Endothelial cell of umbilical vein (primary cell): ENCODE measurements around the gene CARD11. TPM values are rescaled to one million over a fixed set of nuclear protein-coding genes. Genes with fewer than 3 reads are reported as not detected.

Experiments used
- BruUV-seq: library from RNA; stranded (reverse); fragments of 400-500 nt; replicated peaks from 2 replicates; lab custom pipeline; 2021; lab: Mats Ljungman, UMichigan
- CTCF ChIA-PET: fragments of 300-600, 350-600 bp; sonication (Branson Sonifier 250); formaldehyde crosslinking; loops from one replicate; lab custom pipeline; 2021; ENCODE audit warnings: antibody characterized with exemption, inconsistent platforms; lab: Charles Lee
- POLR2A ChIA-PET: fragments of 300-600, 350-600 bp; sonication (Branson Sonifier 250); formaldehyde crosslinking; loops from one replicate; lab custom pipeline; 2021; ENCODE audit warnings: antibody characterized with exemption, inconsistent platforms; lab: Charles Lee
- DNase-seq: peaks from one replicate; pipeline ENCODE4 v3.0.0-alpha.2; 2011; ENCODE audit warnings: low read depth, low spot score
- FAIRE-seq: peaks from 2 replicates; lab custom pipeline; 2011; peaks lifted over from hg19 to GRCh38; lab: Jason Lieb, UNC
- H2AFZ ChIP-seq: 2 replicates; pipeline ENCODE4 v1.6.0; 2012; ENCODE audit warnings: low read depth, low read length, control low read depth, inconsistent platforms
- H3K27ac ChIP-seq: 2 replicates; pipeline ENCODE4 v1.5.1; 2011; ENCODE audit warnings: low read depth, mild to moderate bottlenecking, control low read depth, low read length, moderate library complexity; ENCODE audit not compliant: insufficient read depth
- H3K27me3 ChIP-seq, 2 experiments: 2 replicates each; pipeline versions ENCODE4 v1.6.0 to v1.6.1; 2011; ENCODE audit warnings: low read length in 2 of 2, mixed read lengths in 1 of 2; ENCODE audit not compliant: control insufficient read depth in 2 of 2, insufficient read depth in 2 of 2
- H3K36me3 ChIP-seq, 2 experiments: 2 replicates in 1 of 2; 3 replicates in 1 of 2; pipeline ENCODE4 v1.5.1; 2011; ENCODE audit warnings: low read length in 2 of 2, mild to moderate bottlenecking in 1 of 2, moderate library complexity in 1 of 2; ENCODE audit not compliant: control insufficient read depth in 2 of 2, insufficient read depth in 2 of 2; ENCODE audit errors: extremely low read depth in 1 of 2
- H3K4me1 ChIP-seq: 3 replicates; pipeline ENCODE4 v1.5.1; 2011; ENCODE audit warnings: mild to moderate bottlenecking, low read length; ENCODE audit not compliant: control insufficient read depth, insufficient read depth; ENCODE audit errors: extremely low read depth
- H3K4me2 ChIP-seq: 2 replicates; pipeline ENCODE4 v1.6.1; 2011; ENCODE audit warnings: low read length, control low read depth, mixed read lengths; ENCODE audit not compliant: insufficient read depth
- H3K4me3 ChIP-seq, 3 experiments: fragments of 200-600 bp in 1 of 3; sonication (generic), shearing (Covaris generic) in 1 of 3; replicated peaks in 1 of 3; 2 replicates each; pipeline ENCODE4 v1.5.1; 2011 to 2016; ENCODE audit warnings: control low read depth in 3 of 3, low read length in 3 of 3, mild to moderate bottlenecking in 2 of 3, inconsistent platforms in 1 of 3, low read depth in 1 of 3, moderate library complexity in 1 of 3; ENCODE audit not compliant: insufficient read depth in 1 of 3
- H3K79me2 ChIP-seq: 2 replicates; pipeline ENCODE4 v1.6.0; 2012; ENCODE audit warnings: low read length, inconsistent platforms; ENCODE audit not compliant: control insufficient read depth, insufficient read depth
- H3K9ac ChIP-seq: replicated peaks from 2 replicates; pipeline ENCODE3; 2011; ENCODE audit warnings: low read length, control low read depth; ENCODE audit not compliant: insufficient read depth; ENCODE audit errors: extremely low read depth
- H3K9me1 ChIP-seq: replicated peaks from 3 replicates; pipeline ENCODE4 v1.6.0; 2011; ENCODE audit warnings: mild to moderate bottlenecking, low read length; ENCODE audit not compliant: control insufficient read depth, insufficient read depth; ENCODE audit errors: extremely low read depth
- H3K9me3 ChIP-seq: replicated peaks from 2 replicates; pipeline ENCODE4 v1.5.1; 2012; ENCODE audit warnings: low read length, inconsistent platforms; ENCODE audit not compliant: control insufficient read depth, insufficient read depth
- H4K20me1 ChIP-seq: replicated peaks from 2 replicates; pipeline ENCODE3; 2011; ENCODE audit warnings: mild to moderate bottlenecking, low read length; ENCODE audit not compliant: control insufficient read depth, insufficient read depth; ENCODE audit errors: extremely low read depth
- CTCF ChIP-seq, 2 donors: IDR thresholded peaks; 1 replicate in 1 of 2; 2 replicates in 1 of 2; pipeline ENCODE4 v1.5.1; 2011; ENCODE audit warnings: low read length in 2 of 2, mild to moderate bottlenecking in 2 of 2, moderate library complexity in 2 of 2, control low read depth in 1 of 2, inconsistent platforms in 1 of 2, low read depth in 1 of 2; ENCODE audit not compliant: insufficient read depth in 1 of 2; ENCODE audit errors: extremely low read depth in 1 of 2
- FOS ChIP-seq: IDR thresholded peaks from 2 replicates; pipeline ENCODE4 v1.6.1; 2011; ENCODE audit warnings: mild to moderate bottlenecking, low read length, moderate library complexity, borderline replicate concordance; ENCODE audit not compliant: insufficient read depth
- MAX ChIP-seq: IDR thresholded peaks from 2 replicates; pipeline ENCODE4 v1.6.1; 2011; ENCODE audit not compliant: insufficient read depth, insufficient read length
- dilution Hi-C: fragments of 300-500 bp; cut with MboI; formaldehyde crosslinking; loops from one replicate; pipeline ENCODE4 v1.15.0; 2019; ENCODE audit warnings: low sequenced_read_pairs; ENCODE audit not compliant: extremely low pct_ligation_motif_present
- intact Hi-C: fragments of 100-400 bp; cut with micrococcal nuclease; formaldehyde crosslinking; loops from one replicate; pipeline ENCODE4 v1.10.0; 2022
- polyA plus RNA-seq, 4 experiments: library from polyadenylated mRNA; depleted of rRNA in 3 of 4; stranded (reverse) in 3 of 4; unstranded in 1 of 4; fragments of >200 nt; gene quantifications; 2 replicates each; pipeline versions ENCODE4 v1.2.1 to v1.2.3, GENCODE V29; 2011 to 2012; ENCODE audit warnings: missing spikeins in 1 of 4
- total RNA-seq: library from RNA; stranded (reverse); gene quantifications from 2 replicates; pipeline ENCODE4 v1.2.3, GENCODE V29; 2021

CARD11 gene
- total and polyA plus RNA-seq, 2 donors (not counting 3 experiments of a cell fraction or from before 2014, with no cell fraction given) = 20.4 to 41.8 TPM

- Histone ChIP-seq H4K20me1 (no peaks in the 10 kb centered on the region), H3K4me3 (no peak overlapping the region), H3K4me1 (peaks cover 4% of the 10 kb centered on the region), H3K79me2 (no peaks in the 10 kb centered on the region), H3K9me3 (no peaks in the 10 kb centered on the region), H3K27me3 (no peaks in the 10 kb centered on the region), H3K9ac (no peak overlapping the region), H2AFZ (peak overlapping the region; percentile 31), H3K9me1 (no peaks in the 10 kb centered on the region), H3K4me2 (no peak overlapping the region), H3K36me3 (peaks cover 0 to 6% of the 10 kb centered on the region in 2 experiments), H3K27ac (peak overlapping the region; percentile 17)
- DNase-seq = peak; percentile 44
- TF ChIP-seq CTCF (IDR thresholded peaks at IDR 0.05; ENCODE audit: extremely low read depth in 1 of 2, insufficient read depth in 1 of 2, low read depth in 1 of 2, low read length in 2 of 2) (peak in 1 of 2 donors; percentile 15), FOS (peak; percentile 78), MAX (no peak)
- ChIA-PET CTCF (interaction anchor here (0.7 kb wide), 2 partner anchors 8 to 9 kb away, joined by 3 to 4 read pairs; no protein-coding TSS in a partner anchor), POLR2A (no interaction called here)
- intact Hi-C loops = no loop called here
- no TSS peak for BruUV-seq
- FAIRE-seq = peak; percentile 67
- dilution Hi-C loops = no loop called here
Observed at GRCh38 chr7:2934211-2934731, 109.4 kb downstream of the CARD11 start.
